ENCODE results near the gene PYURF. TPM values are rescaled to one million over a fixed set of nuclear protein-coding genes. Genes with fewer than 3 reads are reported as not detected.

PYURF gene
- total RNA-seq, 1 donor from 2014 or later: 67.0 TPM

DNA sequence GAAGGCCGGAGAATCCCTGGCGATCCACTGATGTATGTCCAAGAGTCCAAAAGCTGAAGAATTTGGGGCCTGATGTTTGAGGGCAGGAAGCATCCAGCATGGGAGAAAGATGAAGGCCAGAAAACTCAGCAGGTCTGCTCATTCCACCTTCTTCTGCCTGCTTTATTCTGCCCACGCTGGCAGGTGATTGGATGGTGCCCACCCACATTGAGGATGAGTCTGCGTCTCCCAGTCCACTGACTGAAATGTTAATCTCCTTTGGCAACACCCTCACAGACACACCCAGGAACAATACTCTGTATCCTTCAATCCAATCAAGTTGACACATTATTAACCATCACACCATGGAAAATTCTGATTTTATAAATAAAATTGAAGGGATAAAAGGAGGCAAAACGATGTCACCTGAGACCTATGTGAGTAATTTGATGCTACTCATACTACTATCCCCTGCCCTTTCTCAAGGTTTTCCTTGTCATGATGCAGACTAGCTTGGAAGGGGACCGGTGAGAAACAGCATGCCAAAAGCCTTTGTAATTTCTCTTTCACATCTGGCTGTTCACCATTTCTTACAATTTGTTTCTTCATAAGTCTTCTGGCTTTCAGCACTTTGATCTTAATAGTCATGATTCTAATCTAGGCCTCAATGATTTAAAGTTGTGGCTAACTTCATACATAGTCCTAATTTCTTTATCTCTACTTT, 9.7 kb upstream of the PYURF start:
- TF ChIP-seq, protein P1, sequence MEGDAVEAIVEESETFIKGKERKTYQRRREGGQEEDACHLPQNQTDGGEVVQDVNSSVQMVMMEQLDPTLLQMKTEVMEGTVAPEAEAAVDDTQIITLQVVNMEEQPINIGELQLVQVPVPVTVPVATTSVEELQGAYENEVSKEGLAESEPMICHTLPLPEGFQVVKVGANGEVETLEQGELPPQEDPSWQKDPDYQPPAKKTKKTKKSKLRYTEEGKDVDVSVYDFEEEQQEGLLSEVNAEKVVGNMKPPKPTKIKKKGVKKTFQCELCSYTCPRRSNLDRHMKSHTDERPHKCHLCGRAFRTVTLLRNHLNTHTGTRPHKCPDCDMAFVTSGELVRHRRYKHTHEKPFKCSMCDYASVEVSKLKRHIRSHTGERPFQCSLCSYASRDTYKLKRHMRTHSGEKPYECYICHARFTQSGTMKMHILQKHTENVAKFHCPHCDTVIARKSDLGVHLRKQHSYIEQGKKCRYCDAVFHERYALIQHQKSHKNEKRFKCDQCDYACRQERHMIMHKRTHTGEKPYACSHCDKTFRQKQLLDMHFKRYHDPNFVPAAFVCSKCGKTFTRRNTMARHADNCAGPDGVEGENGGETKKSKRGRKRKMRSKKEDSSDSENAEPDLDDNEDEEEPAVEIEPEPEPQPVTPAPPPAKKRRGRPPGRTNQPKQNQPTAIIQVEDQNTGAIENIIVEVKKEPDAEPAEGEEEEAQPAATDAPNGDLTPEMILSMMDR (IDR thresholded peaks at IDR 0.05): no peak
- Mint-ChIP-seq H3K36me3 (ENCODE audit: unreplicated experiment) (no peaks in the 10 kb centered on the region), H3K27me3 (ENCODE audit: unreplicated experiment) (no peaks in the 10 kb centered on the region), H3K4me3 (ENCODE audit: unreplicated experiment) (no peak overlapping the region), H3K4me1 (ENCODE audit: unreplicated experiment) (peaks cover 16% of the 10 kb centered on the region), H3K27ac (ENCODE audit: unreplicated experiment) (peak overlapping the region; percentile 48), H3K9me3 (ENCODE audit: unreplicated experiment) (no peaks in the 10 kb centered on the region)
- no peak for DNase-seq (ENCODE audit: extremely low spot score, unreplicated experiment)

DNA sequence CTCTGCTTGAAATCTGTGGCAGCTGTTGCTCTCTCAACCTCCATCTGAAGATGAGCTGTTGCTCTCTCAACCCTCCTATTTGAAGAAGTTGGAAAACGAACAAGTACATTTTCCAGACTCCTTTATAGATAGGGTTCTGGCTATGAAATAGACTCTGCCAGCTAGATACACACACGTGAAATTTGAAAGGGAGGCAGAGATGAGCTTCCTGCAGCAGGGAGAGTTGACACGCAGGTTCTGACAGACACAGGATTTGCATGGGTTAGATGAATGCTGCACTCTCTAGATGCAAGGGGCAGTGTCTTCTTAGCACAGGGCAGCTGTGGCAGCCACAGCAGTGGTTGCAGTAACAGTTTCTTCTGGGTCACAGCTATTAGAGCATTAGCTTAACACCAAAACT, 8.0 kb upstream of the PYURF start:
- TF ChIP-seq, protein P1 (IDR thresholded peaks at IDR 0.05): no peak
- H3K4me1 Mint-ChIP-seq (ENCODE audit: unreplicated experiment): peaks cover 16% of the 10 kb centered on the region
- no peak overlapping the region for H3K27ac Mint-ChIP-seq (ENCODE audit: unreplicated experiment)
- no peaks in the 10 kb centered on the region for H3K27me3 Mint-ChIP-seq (ENCODE audit: unreplicated experiment)
- no peaks in the 10 kb centered on the region for H3K9me3 Mint-ChIP-seq (ENCODE audit: unreplicated experiment)
- no peak for DNase-seq (ENCODE audit: extremely low spot score, unreplicated experiment)
- no peak overlapping the region for H3K4me3 Mint-ChIP-seq (ENCODE audit: unreplicated experiment)
- H3K36me3 Mint-ChIP-seq (ENCODE audit: unreplicated experiment): no peaks in the 10 kb centered on the region

DNA sequence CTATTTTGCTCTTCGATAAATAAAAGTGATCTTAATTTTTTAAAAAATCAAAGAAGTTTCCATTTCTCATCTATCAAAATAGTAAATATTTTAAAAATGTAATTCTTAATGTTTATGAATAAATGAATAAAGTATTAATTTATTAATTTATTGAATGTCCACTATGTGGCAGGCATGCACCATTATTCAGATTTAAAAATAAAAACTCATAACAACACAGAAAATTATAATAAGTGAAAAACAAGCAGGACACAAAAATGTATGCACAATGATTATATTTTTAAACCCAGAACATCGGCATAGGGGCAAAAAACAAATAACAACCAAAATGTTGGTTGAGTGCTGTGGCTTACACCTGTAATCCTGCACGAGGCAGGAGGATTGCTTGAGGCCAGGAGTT, 5.3 kb upstream of the PYURF start:
- Mint-ChIP-seq H3K27ac (ENCODE audit: unreplicated experiment) (no peak overlapping the region), H3K9me3 (ENCODE audit: unreplicated experiment) (no peaks in the 10 kb centered on the region), H3K4me3 (ENCODE audit: unreplicated experiment) (no peak overlapping the region), H3K27me3 (ENCODE audit: unreplicated experiment) (no peaks in the 10 kb centered on the region), H3K4me1 (ENCODE audit: unreplicated experiment) (peaks cover 17% of the 10 kb centered on the region), H3K36me3 (ENCODE audit: unreplicated experiment) (no peaks in the 10 kb centered on the region)
- TF ChIP-seq, protein P1 (IDR thresholded peaks at IDR 0.05): peak; percentile 41
- no peak for DNase-seq (ENCODE audit: extremely low spot score, unreplicated experiment)

DNA sequence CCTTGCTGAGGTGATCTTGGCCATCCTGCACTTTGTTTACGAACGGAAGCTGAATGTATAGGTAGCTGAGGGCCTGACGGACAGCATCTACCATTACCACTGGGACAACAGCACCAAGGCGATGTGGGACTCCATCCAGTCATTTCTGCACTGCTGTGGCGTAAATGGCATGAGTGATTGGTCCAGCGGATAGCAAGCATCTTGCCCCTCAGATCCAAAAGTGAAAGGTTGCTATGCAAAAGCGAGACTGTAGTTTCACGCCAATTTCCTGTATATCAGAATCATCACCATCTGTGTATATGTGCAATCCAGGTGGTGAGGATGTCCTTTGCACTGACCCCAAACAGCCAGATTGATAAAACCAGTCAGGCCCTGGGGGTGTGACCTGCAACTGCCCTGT, 4.2 kb upstream of the PYURF start:
- no peak overlapping the region for H3K27ac Mint-ChIP-seq (ENCODE audit: unreplicated experiment)
- H3K36me3 Mint-ChIP-seq (ENCODE audit: unreplicated experiment): no peaks in the 10 kb centered on the region
- H3K27me3 Mint-ChIP-seq (ENCODE audit: unreplicated experiment): no peaks in the 10 kb centered on the region
- no peaks in the 10 kb centered on the region for H3K9me3 Mint-ChIP-seq (ENCODE audit: unreplicated experiment)
- H3K4me1 Mint-ChIP-seq (ENCODE audit: unreplicated experiment): peaks cover 14% of the 10 kb centered on the region
- H3K4me3 Mint-ChIP-seq (ENCODE audit: unreplicated experiment): no peak overlapping the region
- TF ChIP-seq, protein P1 (IDR thresholded peaks at IDR 0.05): no peak
- DNase-seq (ENCODE audit: extremely low spot score, unreplicated experiment): no peak

DNA sequence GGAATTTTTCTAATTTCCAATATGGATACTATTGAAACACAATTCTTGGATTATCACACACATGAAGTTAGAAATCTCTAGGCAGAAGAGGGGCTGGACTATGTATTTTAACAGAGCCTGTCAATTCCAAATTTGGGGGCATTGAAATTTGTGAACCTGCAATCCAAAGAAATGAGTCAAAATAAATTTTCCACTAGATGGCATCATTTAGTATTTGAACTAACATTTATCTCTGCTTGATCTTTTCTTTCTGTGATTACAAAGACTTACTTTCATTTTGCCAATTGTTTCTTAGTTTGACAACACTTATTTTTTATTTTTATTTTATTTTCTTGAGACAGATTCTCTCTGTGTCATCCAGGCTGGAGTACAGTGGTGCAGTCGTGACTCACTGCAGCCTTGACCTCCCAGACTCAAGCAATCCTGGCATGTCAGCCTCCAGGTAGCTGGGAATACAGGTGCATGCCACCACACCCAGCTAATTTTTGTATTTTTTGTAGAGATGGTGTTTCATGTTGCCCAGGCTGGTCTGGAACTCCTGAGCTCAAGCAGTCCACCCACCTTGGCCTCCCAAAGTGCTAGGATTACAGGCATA, 2.7 kb upstream of the PYURF start:
- H3K27ac Mint-ChIP-seq (ENCODE audit: unreplicated experiment): peak overlapping the region; percentile 24
- DNase-seq (ENCODE audit: extremely low spot score, unreplicated experiment): no peak
- H3K27me3 Mint-ChIP-seq (ENCODE audit: unreplicated experiment): no peaks in the 10 kb centered on the region
- no peak overlapping the region for H3K4me3 Mint-ChIP-seq (ENCODE audit: unreplicated experiment)
- peaks cover 26% of the 10 kb centered on the region for H3K4me1 Mint-ChIP-seq (ENCODE audit: unreplicated experiment)
- peaks cover 1% of the 10 kb centered on the region for H3K36me3 Mint-ChIP-seq (ENCODE audit: unreplicated experiment)
- no peaks in the 10 kb centered on the region for H3K9me3 Mint-ChIP-seq (ENCODE audit: unreplicated experiment)
- TF ChIP-seq, protein P1 (IDR thresholded peaks at IDR 0.05): peak; percentile 56

Data from osteocyte (in vitro differentiated cells).